K562 (cell line): Measurements from ENCODE around the gene CH25H. TPM values are rescaled to one million over a fixed set of nuclear protein-coding genes. Genes with fewer than 3 reads are reported as not detected.

Experiments used
- ATAC-seq: fragments of 200-7000 bp; cut with Tn5 transposase; 3 replicates; pipeline ENCODE4 v1.9.1; 2020; ENCODE audit warnings: moderate library complexity
- BruUV-seq: library from RNA; stranded (reverse); fragments of 400-500 nt; replicated peaks from 2 replicates; lab custom pipeline; 2021; lab: Mats Ljungman, UMichigan
- CTCF ChIA-PET: fragments of 300-600 bp; formaldehyde crosslinking; extraction: SDS; loops from one replicate; lab custom pipeline; 2021; ENCODE audit warnings: low intra/inter-chr PET ratio; lab: Yijun Ruan, JAX
- POLR2A ChIA-PET: fragments of 300-600, 350-650 bp; sonication (Branson Sonifier 250); formaldehyde crosslinking; extraction: SDS; loops from one replicate; lab custom pipeline; 2021; ENCODE audit warnings: antibody characterized with exemption, inconsistent platforms; lab: Yijun Ruan, JAX
- DNase-seq, 4 experiments: peaks; one replicate each; pipeline versions ENCODE4 v3.0.0 to v3.0.0-alpha.2; 2011 to 2018; ENCODE audit warnings: low spot score in 3 of 4, mixed read lengths in 3 of 4; ENCODE audit errors: extremely low read depth in 1 of 4
- FAIRE-seq: peaks from 2 replicates; lab custom pipeline; 2011; peaks lifted over from hg19 to GRCh38; lab: Jason Lieb, UNC
- H2AFZ ChIP-seq: 2 replicates; pipeline ENCODE4 v1.6.0; 2011; ENCODE audit warnings: low read depth, low read length, control low read depth, inconsistent platforms
- H3K27ac ChIP-seq: fragments of 200-600 bp; 3 replicates; pipeline ENCODE4 v1.8.0; 2011; ENCODE audit warnings: low read depth, mild to moderate bottlenecking, control low read depth, inconsistent platforms, low read length, moderate library complexity, mixed read lengths; ENCODE audit errors: extremely low read depth
- H3K27me3 ChIP-seq, 2 experiments: fragments of 300-600 bp in 1 of 2; 2 replicates in 1 of 2; 3 replicates in 1 of 2; pipeline versions ENCODE4 v1.6.0 to v1.8.0; 2011; ENCODE audit warnings: inconsistent platforms in 2 of 2, low read length in 2 of 2, mild to moderate bottlenecking in 1 of 2, mixed read lengths in 1 of 2, moderate library complexity in 1 of 2; ENCODE audit not compliant: control insufficient read depth in 2 of 2, insufficient read depth in 2 of 2
- H3K36me3 ChIP-seq: fragments of 300-600 bp; 3 replicates; pipeline ENCODE4 v1.8.0; 2011; ENCODE audit warnings: mild to moderate bottlenecking, low read length, inconsistent platforms; ENCODE audit not compliant: control insufficient read depth, insufficient read depth
- H3K4me1 ChIP-seq, 2 experiments: fragments of 200-600 bp in 1 of 2; replicated peaks in 1 of 2; 2 replicates in 1 of 2; 3 replicates in 1 of 2; pipeline versions ENCODE4 v1.5.1 to v1.8.0; 2011; ENCODE audit warnings: inconsistent platforms in 2 of 2, low read length in 2 of 2, mild to moderate bottlenecking in 1 of 2, mixed read lengths in 1 of 2, moderate library complexity in 1 of 2; ENCODE audit not compliant: control insufficient read depth in 2 of 2, insufficient read depth in 2 of 2
- H3K4me2 ChIP-seq: 2 replicates; pipeline ENCODE4 v1.6.1; 2011; ENCODE audit warnings: low read length, control low read depth, inconsistent platforms, mixed read lengths; ENCODE audit not compliant: insufficient read depth
- H3K4me3 ChIP-seq: fragments of 200-600 bp; sonication (generic), shearing (Covaris generic); 2 replicates; pipeline ENCODE4 v1.5.1; 2016; ENCODE audit warnings: control low read depth, inconsistent platforms
- H3K79me2 ChIP-seq: fragments of 200-600 bp; 3 replicates; pipeline ENCODE4 v1.8.0; 2011; ENCODE audit warnings: low read length, inconsistent platforms; ENCODE audit not compliant: control insufficient read depth, insufficient read depth
- H3K9ac ChIP-seq, 2 experiments: 2 replicates each; pipeline versions ENCODE4 v1.6.0 to v1.6.1; 2011; ENCODE audit warnings: low read depth in 2 of 2, low read length in 2 of 2, control low read depth in 1 of 2, inconsistent platforms in 1 of 2, mild to moderate bottlenecking in 1 of 2, mixed read lengths in 1 of 2; ENCODE audit not compliant: insufficient read depth in 1 of 2
- H3K9me1 ChIP-seq: one replicate; pipeline ENCODE4 v1.6.0; 2011; ENCODE audit warnings: inconsistent platforms, mild to moderate bottlenecking, low read length, moderate library complexity; ENCODE audit not compliant: control insufficient read depth, insufficient read depth
- H3K9me3 ChIP-seq: replicated peaks from 2 replicates; pipeline ENCODE4 v1.5.1; 2011; ENCODE audit warnings: low read depth, low read length, inconsistent platforms; ENCODE audit not compliant: control insufficient read depth, insufficient read depth
- H4K20me1 ChIP-seq: replicated peaks from 2 replicates; pipeline ENCODE4 v1.6.1; 2011; ENCODE audit warnings: low read length, inconsistent platforms, mixed read lengths; ENCODE audit not compliant: control insufficient read depth, insufficient read depth
- THAP12 ChIP-seq: fragments of 250-450 bp; sonication (Bioruptor Pico); IDR thresholded peaks from 2 replicates; pipeline ENCODE4 v1.9.0; 2021; ENCODE audit warnings: mild to moderate bottlenecking, inconsistent platforms
- ZNF316 ChIP-seq: fragments of 450-650 bp; IDR thresholded peaks from 2 replicates; pipeline ENCODE4 v1.6.1; 2016
- WGBS: fragments of 100-300 bp; shearing (Covaris generic); methylation state at CpG from one replicate; pipeline ENCODE4 v1.1.6; 2016; ENCODE audit warnings: low coverage, mixed read lengths; ENCODE audit not compliant: insufficient coverage; ENCODE audit errors: missing lambda C conversion rate; 5-methylcytosine and 5-hydroxymethylcytosine counted together
- in situ Hi-C: fragments of 300-500 bp; cut with MboI; formaldehyde crosslinking; loops from 4 replicates; pipeline ENCODE4 v1.15.0; 2018; ENCODE audit warnings: inconsistent platforms, mixed read lengths
- intact Hi-C: fragments of 100-400 bp; cut with micrococcal nuclease; formaldehyde crosslinking; loops from 2 replicates; pipeline ENCODE4 v1.14.2; 2022
- polyA plus RNA-seq, 8 experiments: library from polyadenylated mRNA; depleted of rRNA in 4 of 8; stranded (reverse) in 5 of 8; unstranded in 3 of 8; fragments of >200 nt; fragmentation: Nextera tagmentation in 2 of 8; fragmentation: Illumina TruSeq in 1 of 8; extraction: Ambion mirVana in 2 of 8; extraction: Trizol in 1 of 8; gene quantifications; 2 replicates each; pipeline versions ENCODE4 v1.2.1 to v1.2.3, GENCODE V29; 2011 to 2014; ENCODE audit warnings: inconsistent platforms in 1 of 8, missing spikeins in 1 of 8
- total RNA-seq, 7 experiments: library from RNA; depleted of rRNA in 6 of 7; stranded (reverse); fragments of >200 nt in 6 of 7; fragmentation: Illumina TruSeq in 2 of 7; extraction: Trizol in 2 of 7; gene quantifications; 2 replicates each; pipeline versions ENCODE4 v1.2.1 to v1.2.3, GENCODE V29; 2011 to 2021; ENCODE audit warnings: low replicate concordance in 1 of 7

Gene CH25H
- total and polyA plus RNA-seq, 9 of the 15 experiments (the other 6 are each of a cell fraction or from before 2014, with no cell fraction given): not detected

- no peak for TF ChIP-seq THAP12
- no peak for TF ChIP-seq ZNF316
- H3K4me1 ChIP-seq: no peaks in the 10 kb centered on the region
- in situ Hi-C loops: no loop called here
- H3K4me2 ChIP-seq: no peak overlapping the region
- H3K4me3 ChIP-seq: no peak overlapping the region
- no peaks in the 10 kb centered on the region for H3K79me2 ChIP-seq
- no peaks in the 10 kb centered on the region for H3K36me3 ChIP-seq
- no peaks in the 10 kb centered on the region for H3K9me3 ChIP-seq
- WGBS: 3% methylated on average over 5 of the region's 5 CpGs
- ATAC-seq: no peak
- no peak overlapping the region for H2AFZ ChIP-seq
- intact Hi-C loops: no loop called here
- CTCF ChIA-PET: no interaction called here
- no peaks in the 10 kb centered on the region for H3K9me1 ChIP-seq
- POLR2A ChIA-PET: no interaction called here
- no TSS peak for BruUV-seq
- no peaks in the 10 kb centered on the region for H4K20me1 ChIP-seq
- no peak overlapping the region for H3K9ac ChIP-seq
- no peak for FAIRE-seq
- DNase-seq: no peak
- no peak overlapping the region for H3K27ac ChIP-seq
- H3K27me3 ChIP-seq: no peaks in the 10 kb centered on the region
Measured at GRCh38 chr10:89156161-89156835, 50.8 kb downstream of the CH25H start.

Other genes starting within 250 kb of the CH25H start
- gene FAS, start 216.5 kb downstream of the CH25H start, total RNA-seq (2014; rRNA removed): 0.20 and 0.41 TPM in 2 replicates
- gene FAS, start 216.5 kb downstream of the CH25H start, total RNA-seq (2014; rRNA removed; fragmentation: Illumina TruSeq; extraction: Trizol): 0.62 and 0.64 TPM in 2 replicates
- 0.11 and 0.29 TPM in 2 replicates for gene FAS, start 216.5 kb downstream of the CH25H start, total RNA-seq (2015; rRNA removed; fragmentation: Illumina TruSeq; extraction: Trizol)
- 0.36 and 0.55 TPM in 2 replicates for gene FAS, start 216.5 kb downstream of the CH25H start, total RNA-seq (2021)
- gene FAS, start 216.5 kb downstream of the CH25H start, polyA plus RNA-seq (2011; rRNA removed): 0.08 and 0.11 TPM in 2 replicates
- 0.37 and 0.68 TPM in 2 replicates for gene FAS, start 216.5 kb downstream of the CH25H start, polyA plus RNA-seq (2014; fragmentation: Illumina TruSeq; extraction: Trizol)
- under 1 TPM; 0.10 to 0.34 TPM for gene FAS, start 216.5 kb downstream of the CH25H start, polyA plus RNA-seq (2014; fragmentation: Nextera tagmentation; extraction: Ambion mirVana)
- gene FAS, start 216.5 kb downstream of the CH25H start, polyA plus RNA-seq (2014; rRNA removed): 0.56 TPM in 1 of 2 replicates, not detected in the other
- 0.08 and 0.09 TPM in 2 replicates for gene LIPA, start 44.5 kb upstream of the CH25H start, total RNA-seq (2014; rRNA removed)
- 0.19 and 0.40 TPM in 2 replicates for gene LIPA, start 44.5 kb upstream of the CH25H start, total RNA-seq (2014; rRNA removed; fragmentation: Illumina TruSeq; extraction: Trizol)
- 0.15 TPM in 1 of 2 replicates, not detected in the other for gene LIPA, start 44.5 kb upstream of the CH25H start, total RNA-seq (2015; rRNA removed; fragmentation: Illumina TruSeq; extraction: Trizol)
- gene LIPA, start 44.5 kb upstream of the CH25H start, total RNA-seq (2021): 0.29 and 0.45 TPM in 2 replicates
- gene LIPA, start 44.5 kb upstream of the CH25H start, polyA plus RNA-seq (2011; rRNA removed): 0.07 TPM in 1 of 2 replicates, not detected in the other
- 0.06 and 0.16 TPM in 2 replicates for gene LIPA, start 44.5 kb upstream of the CH25H start, polyA plus RNA-seq (2014; fragmentation: Illumina TruSeq; extraction: Trizol)
- gene LIPA, start 44.5 kb upstream of the CH25H start, polyA plus RNA-seq (2014; fragmentation: Nextera tagmentation; extraction: Ambion mirVana): under 1 TPM; 0.13 to 0.20 TPM
- gene LIPA, start 44.5 kb upstream of the CH25H start, polyA plus RNA-seq (2014; rRNA removed): 0.12 TPM in 1 of 2 replicates, not detected in the other
- 0.09 TPM in 1 of 2 replicates, not detected in the other for gene IFIT2, start 94.7 kb upstream of the CH25H start, total RNA-seq (2014; rRNA removed)
- gene IFIT2, start 94.7 kb upstream of the CH25H start, total RNA-seq (2014; rRNA removed; fragmentation: Illumina TruSeq; extraction: Trizol): 0.10 and 0.18 TPM in 2 replicates
- 0.25 and 0.26 TPM in 2 replicates for gene IFIT2, start 94.7 kb upstream of the CH25H start, total RNA-seq (2015; rRNA removed; fragmentation: Illumina TruSeq; extraction: Trizol)
- 0.11 TPM in 2 replicates for gene IFIT2, start 94.7 kb upstream of the CH25H start, total RNA-seq (2021)
- gene IFIT2, start 94.7 kb upstream of the CH25H start, polyA plus RNA-seq (2011; rRNA removed): 0.03 TPM in 1 of 2 replicates, not detected in the other
- 0.03 and 0.08 TPM in 2 replicates for gene IFIT2, start 94.7 kb upstream of the CH25H start, polyA plus RNA-seq (2014; fragmentation: Illumina TruSeq; extraction: Trizol)
- gene IFIT2, start 94.7 kb upstream of the CH25H start, polyA plus RNA-seq (2014; fragmentation: Nextera tagmentation; extraction: Ambion mirVana): under 1 TPM; 0.08 to 0.14 TPM
- 0.09 TPM in 1 of 2 replicates, not detected in the other for gene IFIT2, start 94.7 kb upstream of the CH25H start, polyA plus RNA-seq (2014; rRNA removed)
- gene IFIT3, start 120.7 kb upstream of the CH25H start, total RNA-seq (2014; rRNA removed): 0.59 and 1.0 TPM in 2 replicates
- gene IFIT3, start 120.7 kb upstream of the CH25H start, total RNA-seq (2014; rRNA removed; fragmentation: Illumina TruSeq; extraction: Trizol): 1.2 and 1.4 TPM in 2 replicates
- 1.7 and 2.2 TPM in 2 replicates for gene IFIT3, start 120.7 kb upstream of the CH25H start, total RNA-seq (2015; rRNA removed; fragmentation: Illumina TruSeq; extraction: Trizol)
- gene IFIT3, start 120.7 kb upstream of the CH25H start, total RNA-seq (2021): 0.69 TPM in 2 replicates
- 0.35 and 0.55 TPM in 2 replicates for gene IFIT3, start 120.7 kb upstream of the CH25H start, polyA plus RNA-seq (2011; rRNA removed)
- 0.84 and 1.1 TPM in 2 replicates for gene IFIT3, start 120.7 kb upstream of the CH25H start, polyA plus RNA-seq (2014; fragmentation: Illumina TruSeq; extraction: Trizol)
- under 1 TPM; 0.23 to 0.83 TPM for gene IFIT3, start 120.7 kb upstream of the CH25H start, polyA plus RNA-seq (2014; fragmentation: Nextera tagmentation; extraction: Ambion mirVana)
- 0.58 and 0.77 TPM in 2 replicates for gene IFIT3, start 120.7 kb upstream of the CH25H start, polyA plus RNA-seq (2014; rRNA removed)
- not detected in 2 replicates for gene IFIT1B, start 170.7 kb upstream of the CH25H start, total RNA-seq (2014; rRNA removed)
- not detected in 2 replicates for gene IFIT1B, start 170.7 kb upstream of the CH25H start, total RNA-seq (2014; rRNA removed; fragmentation: Illumina TruSeq; extraction: Trizol)
- not detected in 2 replicates for gene IFIT1B, start 170.7 kb upstream of the CH25H start, total RNA-seq (2015; rRNA removed; fragmentation: Illumina TruSeq; extraction: Trizol)
- not detected in 2 replicates for gene IFIT1B, start 170.7 kb upstream of the CH25H start, total RNA-seq (2021)
- not detected in 2 replicates for gene IFIT1B, start 170.7 kb upstream of the CH25H start, polyA plus RNA-seq (2011; rRNA removed)
- not detected in 2 replicates for gene IFIT1B, start 170.7 kb upstream of the CH25H start, polyA plus RNA-seq (2014; fragmentation: Illumina TruSeq; extraction: Trizol)
- gene IFIT1B, start 170.7 kb upstream of the CH25H start, polyA plus RNA-seq (2014; fragmentation: Nextera tagmentation; extraction: Ambion mirVana): not detected
- gene IFIT1B, start 170.7 kb upstream of the CH25H start, polyA plus RNA-seq (2014; rRNA removed): not detected in 2 replicates
- gene IFIT1, start 185.3 kb upstream of the CH25H start, total RNA-seq (2014; rRNA removed): 0.09 TPM in 1 of 2 replicates, not detected in the other
- 0.13 and 0.18 TPM in 2 replicates for gene IFIT1, start 185.3 kb upstream of the CH25H start, total RNA-seq (2014; rRNA removed; fragmentation: Illumina TruSeq; extraction: Trizol)
- 0.23 and 0.40 TPM in 2 replicates for gene IFIT1, start 185.3 kb upstream of the CH25H start, total RNA-seq (2015; rRNA removed; fragmentation: Illumina TruSeq; extraction: Trizol)
- 0.09 and 0.25 TPM in 2 replicates for gene IFIT1, start 185.3 kb upstream of the CH25H start, total RNA-seq (2021)
- gene IFIT1, start 185.3 kb upstream of the CH25H start, polyA plus RNA-seq (2011; rRNA removed): 0.06 and 0.07 TPM in 2 replicates
- 0.10 and 0.18 TPM in 2 replicates for gene IFIT1, start 185.3 kb upstream of the CH25H start, polyA plus RNA-seq (2014; fragmentation: Illumina TruSeq; extraction: Trizol)
- under 1 TPM; 0.18 TPM for gene IFIT1, start 185.3 kb upstream of the CH25H start, polyA plus RNA-seq (2014; fragmentation: Nextera tagmentation; extraction: Ambion mirVana)
- 0.03 TPM in 1 of 2 replicates, not detected in the other for gene IFIT1, start 185.3 kb upstream of the CH25H start, polyA plus RNA-seq (2014; rRNA removed)
- gene IFIT5, start 207.3 kb upstream of the CH25H start, total RNA-seq (2014; rRNA removed): 0.05 TPM in 1 of 2 replicates, not detected in the other
- not detected in 2 replicates for gene IFIT5, start 207.3 kb upstream of the CH25H start, total RNA-seq (2014; rRNA removed; fragmentation: Illumina TruSeq; extraction: Trizol)
- not detected in 2 replicates for gene IFIT5, start 207.3 kb upstream of the CH25H start, total RNA-seq (2015; rRNA removed; fragmentation: Illumina TruSeq; extraction: Trizol)
- gene IFIT5, start 207.3 kb upstream of the CH25H start, total RNA-seq (2021): 0.07 and 0.11 TPM in 2 replicates
- not detected in 2 replicates for gene IFIT5, start 207.3 kb upstream of the CH25H start, polyA plus RNA-seq (2011; rRNA removed)
- gene IFIT5, start 207.3 kb upstream of the CH25H start, polyA plus RNA-seq (2014; fragmentation: Illumina TruSeq; extraction: Trizol): not detected in 2 replicates
- gene IFIT5, start 207.3 kb upstream of the CH25H start, polyA plus RNA-seq (2014; fragmentation: Nextera tagmentation; extraction: Ambion mirVana): under 1 TPM; 0.04 to 0.11 TPM
- not detected in 2 replicates for gene IFIT5, start 207.3 kb upstream of the CH25H start, polyA plus RNA-seq (2014; rRNA removed)